HG03460 (cell line): ENCODE data around the gene FUT1.
"Not testable (repeated sequence)": the region's sequence is repeated elsewhere in the genome, so short reads cannot be mapped to it uniquely, and the experiment has no call there.

Experiments used
- ATAC-seq: cut with Tn5 transposase; IDR thresholded peaks from one replicate; pipeline ENCODE4 v1.9.1; 2021; ENCODE audit not compliant: unreplicated experiment

The FUT1 gene

GRCh38 chr19:48768994-48769713, 16.7 kb upstream of the FUT1 start:
- no peak for ATAC-seq

GRCh38 chr19:48768171-48768753, 15.8 kb upstream of the FUT1 start:
- not testable (repeated sequence) for ATAC-seq

- ATAC-seq = not testable (repeated sequence)
Observed at GRCh38 chr19:48765816-48766215, 13.4 kb upstream of the FUT1 start.

- ATAC-seq = no peak
Observed at GRCh38 chr19:48760504-48761205, 8.2 kb upstream of the FUT1 start.

GRCh38 chr19:48757741-48758144, 5.3 kb upstream of the FUT1 start:
- no peak for ATAC-seq

- no peak for ATAC-seq
Observed at GRCh38 chr19:48757089-48757675, 4.7 kb upstream of the FUT1 start.

- no peak for ATAC-seq
Observed at GRCh38 chr19:48756686-48757085, 4.2 kb upstream of the FUT1 start.

GRCh38 chr19:48756212-48756611, 3.8 kb upstream of the FUT1 start:
- ATAC-seq = no peak

- ATAC-seq = no peak
Observed at GRCh38 chr19:48755787-48756186, 3.3 kb upstream of the FUT1 start.

- no peak for ATAC-seq
Observed at GRCh38 chr19:48755084-48755641, 2.7 kb upstream of the FUT1 start, which contains the start of gene FGF21. FGF21 (plus strand) TSS chr19:48755524; CDS start chr19:48756237, 713 bp downstream.

- ATAC-seq = no peak
Observed at GRCh38 chr19:48751845-48752495, 471 bp downstream of the FUT1 start.

- no peak for ATAC-seq
Observed at GRCh38 chr19:48750771-48751504, 1.5 kb downstream of the FUT1 start.

GRCh38 chr19:48750351-48750750, 2.1 kb downstream of the FUT1 start:
- ATAC-seq = no peak

GRCh38 chr19:48749571-48750198, 2.8 kb downstream of the FUT1 start:
- ATAC-seq = no peak

GRCh38 chr19:48746738-48747575, 5.5 kb downstream of the FUT1 start, which contains the start of gene IZUMO1:
IZUMO1 (minus strand) TSS chr19:48746909; CDS start chr19:48745859, 1,050 bp downstream.
- ATAC-seq = no peak

- ATAC-seq = no peak
Observed at GRCh38 chr19:48746110-48746509, 6.3 kb downstream of the FUT1 start.

- ATAC-seq = no peak
Observed at GRCh38 chr19:48745208-48745995, 7.0 kb downstream of the FUT1 start.

- ATAC-seq = no peak
Observed at GRCh38 chr19:48742096-48742495, 10.3 kb downstream of the FUT1 start.
